Stimulated activated CD4-positive, alpha-beta T cell treated with anti-CD3 and anti-CD28 coated beads, Interleukin-15, amount 100 ng/mL, for 1 hour (primary cell): ENCODE measurements around the gene KCNMA1.

ENCODE experiments used
- DNase-seq, 2 donors: peaks; one replicate each; pipeline ENCODE4 v3.0.0-alpha.2; 2020; ENCODE audit warnings: low read depth in 1 of 2, low spot score in 1 of 2

The KCNMA1 gene

DNA sequence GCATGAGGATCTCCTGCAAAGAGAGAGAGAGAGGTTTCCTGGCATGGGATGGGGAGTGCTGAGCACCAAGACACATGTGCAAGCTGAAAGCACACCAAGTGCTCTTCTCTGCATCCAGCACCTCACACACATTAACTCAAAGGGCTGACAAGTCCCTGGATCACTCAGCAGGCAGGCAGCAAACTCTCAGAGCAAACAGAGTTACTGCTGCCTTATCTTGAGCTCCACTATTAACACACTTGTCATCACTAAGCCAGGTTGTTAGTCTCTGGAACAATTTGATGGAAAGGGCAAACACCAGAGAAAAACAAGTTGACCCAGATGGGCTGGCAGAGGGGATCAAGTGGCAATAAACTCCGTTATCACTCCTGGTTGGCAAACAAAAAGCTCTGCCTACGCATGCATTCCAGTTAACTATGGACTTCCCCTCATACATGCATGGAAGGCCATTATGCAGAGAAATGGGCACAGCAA is 349.9 kb downstream of the KCNMA1 start:
- no peak for DNase-seq

DNA sequence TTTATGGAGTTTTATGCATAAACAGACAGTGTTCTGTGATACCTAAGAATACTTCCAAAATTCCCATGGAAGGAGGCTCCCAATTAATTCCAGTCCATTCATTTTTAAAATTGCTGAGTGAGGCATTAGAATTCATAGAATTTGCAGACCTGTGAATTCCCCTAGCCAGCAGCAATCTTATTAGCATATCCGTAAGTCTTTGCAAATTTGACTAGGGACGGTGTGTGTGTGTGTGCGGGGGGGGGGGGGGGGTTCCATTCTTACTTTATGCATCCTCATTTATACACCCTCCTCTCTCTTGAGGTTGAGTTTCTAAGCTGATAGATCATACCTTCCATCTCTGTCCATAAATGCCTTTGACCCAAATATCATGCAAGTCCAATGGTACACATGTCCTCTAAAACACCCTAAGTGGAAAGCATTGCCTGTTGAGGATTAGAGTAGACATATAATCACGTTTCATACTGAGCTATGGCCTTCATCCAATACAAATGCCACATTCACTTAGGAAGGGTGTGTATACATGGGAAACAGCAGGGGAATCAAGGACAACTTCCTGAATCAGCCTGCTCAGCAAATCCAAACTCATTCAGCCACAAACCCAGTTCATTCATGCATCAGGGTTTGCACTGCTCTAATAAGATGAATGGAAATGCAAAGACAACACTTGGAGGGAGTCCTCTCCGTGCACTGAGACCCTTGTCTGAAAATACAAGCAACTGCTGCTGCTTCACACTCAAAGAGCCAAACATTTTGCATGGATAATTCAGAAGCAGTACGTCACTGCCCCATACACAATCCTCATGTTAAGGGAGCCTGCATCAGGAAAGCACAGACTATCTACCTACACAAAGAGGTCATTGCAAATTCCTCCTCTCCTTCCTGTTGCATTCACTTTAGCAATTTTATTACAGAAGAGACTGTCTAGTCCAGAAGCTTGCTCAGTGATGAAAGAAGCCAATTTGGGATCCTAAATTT is 350.8 kb downstream of the KCNMA1 start:
- DNase-seq: no peak

DNA sequence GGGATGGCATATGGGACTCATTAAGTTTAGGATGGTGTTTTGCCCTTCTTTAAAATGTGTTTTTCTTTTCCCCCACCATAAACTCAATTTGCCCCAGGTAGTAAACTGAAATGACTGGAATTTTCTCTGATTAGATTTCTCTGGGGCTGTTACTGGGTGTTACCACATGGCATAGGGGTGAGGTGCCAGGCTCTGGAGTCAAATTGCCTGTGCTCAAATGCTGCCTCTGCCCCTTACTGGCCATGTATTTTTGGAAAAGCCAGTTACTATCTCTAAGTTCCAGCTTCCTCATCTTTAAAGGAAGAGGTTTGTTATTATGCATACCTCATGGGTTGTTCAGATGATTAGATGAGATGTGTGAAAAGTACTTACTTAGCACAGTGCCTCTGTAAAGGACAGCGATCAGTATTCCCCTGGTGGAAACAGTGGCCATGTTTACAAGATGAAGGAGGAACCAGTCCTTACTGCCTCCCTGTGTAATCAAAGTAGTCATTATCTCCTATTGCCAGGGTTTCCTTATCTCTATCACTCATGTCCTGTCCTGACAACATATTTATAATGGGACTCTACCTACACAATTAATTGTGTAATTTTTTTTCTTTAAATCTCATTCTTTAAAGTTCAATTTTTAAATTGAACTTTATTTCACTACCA is 352.0 kb downstream of the KCNMA1 start:
- no peak for DNase-seq

DNA sequence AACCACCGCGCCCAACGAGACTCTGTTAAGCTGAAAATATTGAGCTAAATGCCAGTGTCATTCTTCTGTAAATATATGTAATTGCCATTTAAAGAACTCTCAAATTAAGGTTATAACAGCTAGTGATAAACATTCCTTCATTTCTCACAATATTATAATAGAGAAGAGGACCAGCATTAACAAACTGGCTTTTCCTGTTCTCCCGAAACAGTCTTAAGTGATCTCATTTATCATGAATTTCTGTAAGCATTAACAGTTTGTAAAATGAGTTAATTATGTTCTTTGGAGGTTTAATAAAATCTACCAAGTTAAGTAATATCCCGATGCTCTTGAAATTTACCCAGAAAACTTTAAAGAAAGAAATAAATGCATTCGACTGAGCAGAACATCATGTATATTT is 352.8 kb downstream of the KCNMA1 start:
- no peak for DNase-seq

DNA sequence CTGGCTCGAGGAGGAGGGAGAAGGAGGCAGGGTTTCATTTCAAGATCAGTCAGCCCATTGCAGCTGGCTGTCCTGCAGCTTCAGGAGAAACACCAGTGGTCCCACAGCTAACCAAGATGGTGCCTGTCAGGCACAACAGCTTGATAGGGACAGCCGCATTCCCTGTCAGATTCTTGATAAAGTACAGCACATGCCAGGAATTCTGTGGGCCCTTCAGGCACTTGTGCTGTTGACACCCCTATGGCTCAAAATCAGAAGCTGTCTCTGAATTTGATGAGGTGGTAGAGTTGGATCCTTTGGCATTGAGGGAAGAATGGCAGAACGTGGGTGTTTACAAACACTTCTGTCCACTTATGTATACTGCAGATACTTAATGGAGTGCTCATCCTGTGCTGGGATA is 354.3 kb downstream of the KCNMA1 start:
- DNase-seq: no peak

DNA sequence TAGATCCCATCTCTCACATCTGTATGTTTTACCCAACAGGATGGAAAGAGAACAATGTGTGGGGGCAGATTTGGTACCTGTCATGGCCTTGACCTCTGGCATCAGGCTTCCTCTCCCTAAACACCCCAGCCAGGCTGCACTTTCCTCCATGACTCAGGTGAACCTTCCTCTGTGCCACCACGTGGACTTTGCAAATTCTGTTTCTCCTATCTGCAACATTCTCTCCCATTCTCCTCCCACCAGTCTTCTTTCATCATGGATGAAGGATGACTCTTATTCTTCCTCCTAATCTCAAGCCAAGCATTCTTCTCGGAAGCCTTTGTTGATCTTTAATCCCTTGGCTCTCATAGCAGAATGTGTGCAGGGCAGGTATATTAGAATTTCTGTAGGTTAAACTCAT is 355.4 kb downstream of the KCNMA1 start:
- no peak for DNase-seq

- no peak for DNase-seq
Observed at GRCh38 chr10:77281719-77282118, 355.9 kb downstream of the KCNMA1 start.

GRCh38 chr10:77279207-77279606 is 358.4 kb downstream of the KCNMA1 start:
- DNase-seq: no peak

- no peak for DNase-seq
Observed at GRCh38 chr10:77274046-77274795, 363.4 kb downstream of the KCNMA1 start.

GRCh38 chr10:77269163-77269562 is 368.4 kb downstream of the KCNMA1 start:
- no peak for DNase-seq

DNA sequence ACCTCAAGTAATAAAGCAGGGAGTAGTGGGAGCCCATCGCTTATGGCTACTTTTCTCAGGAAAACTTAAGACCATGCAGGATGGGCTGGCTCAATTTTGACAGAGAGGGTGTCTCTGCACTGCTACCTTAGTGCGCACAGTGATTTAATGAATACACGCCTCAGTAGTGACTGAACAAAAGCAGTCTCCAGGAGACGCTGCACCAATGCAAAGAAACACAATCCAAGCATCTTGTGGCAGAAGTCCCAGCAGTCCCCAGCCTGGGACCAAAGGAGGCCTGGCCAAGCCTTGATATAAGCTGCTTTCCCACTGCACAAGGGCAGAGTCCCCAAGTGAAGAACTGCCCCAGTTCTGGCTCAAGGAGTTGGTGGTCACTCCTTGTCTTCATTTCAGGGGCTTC is 368.9 kb downstream of the KCNMA1 start:
- DNase-seq: no peak

DNA sequence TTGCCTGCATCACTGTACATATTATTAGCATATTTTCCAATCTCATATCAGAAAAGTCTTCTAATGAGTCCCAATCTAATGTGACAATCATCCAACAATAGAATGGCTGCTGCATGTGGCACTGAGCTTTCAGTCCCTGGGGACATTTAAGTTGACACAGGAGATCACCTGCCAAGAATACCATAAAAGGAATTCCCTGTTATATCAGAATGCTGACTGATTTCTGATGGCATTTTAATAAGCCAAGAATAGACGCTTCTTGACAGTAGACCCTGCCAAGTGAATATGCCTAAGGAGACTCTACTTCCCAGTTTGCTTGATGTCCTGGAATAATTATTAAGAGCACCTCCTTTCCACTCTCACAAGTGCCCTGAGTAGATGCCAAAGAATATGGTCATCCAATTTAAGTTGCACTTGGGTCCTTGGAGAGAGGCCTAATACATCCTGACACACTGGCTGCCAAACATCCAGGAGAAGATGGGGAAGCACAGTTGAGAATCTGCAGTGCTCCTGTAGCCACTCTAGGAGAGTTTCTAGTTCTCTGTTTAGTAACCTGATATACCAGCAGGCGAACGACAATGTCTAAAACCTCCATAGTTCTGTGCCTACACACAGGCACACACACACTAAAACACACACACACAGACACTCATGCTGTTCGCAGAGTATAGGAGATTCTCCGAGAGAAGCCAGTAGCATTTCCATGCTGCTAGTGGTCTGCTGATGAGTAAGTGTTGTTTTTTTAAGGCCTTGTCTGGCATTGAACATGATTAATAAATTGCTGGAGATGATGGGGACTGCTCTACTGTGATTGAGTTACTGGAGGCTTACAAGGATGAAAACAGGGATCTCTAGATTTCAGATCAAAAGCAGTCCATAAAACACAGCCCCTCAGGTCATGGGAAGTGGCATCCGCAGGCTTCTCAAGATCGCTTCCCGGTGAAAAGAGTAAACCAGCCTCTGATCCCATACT is 369.6 kb downstream of the KCNMA1 start:
- no peak for DNase-seq

- DNase-seq: no peak
Observed at GRCh38 chr10:77266242-77266641, 371.4 kb downstream of the KCNMA1 start.

- DNase-seq: no peak
Observed at GRCh38 chr10:77264527-77264926, 373.1 kb downstream of the KCNMA1 start.

DNA sequence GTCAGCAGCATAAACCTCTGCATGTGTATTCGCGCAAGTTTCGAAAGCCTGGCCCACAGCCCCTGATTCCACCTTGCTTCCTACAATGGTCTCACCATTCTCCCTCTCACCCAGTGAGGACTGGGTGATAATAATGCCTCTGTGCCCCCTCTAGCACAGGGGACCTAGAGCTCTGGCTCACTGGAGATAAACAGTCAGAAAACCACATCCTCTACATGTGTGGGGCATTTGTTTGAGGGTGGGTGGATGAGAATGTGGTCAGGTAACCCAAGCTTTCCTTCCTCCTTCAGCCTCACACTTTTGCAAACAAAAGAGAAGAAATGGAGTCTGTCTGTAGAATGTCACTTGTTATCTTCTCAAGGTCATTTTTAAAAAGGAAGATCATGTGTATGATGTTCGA is 373.5 kb downstream of the KCNMA1 start:
- DNase-seq: no peak

- no peak for DNase-seq
Observed at GRCh38 chr10:77263700-77264099, 373.9 kb downstream of the KCNMA1 start.

GRCh38 chr10:77261146-77261545 is 376.5 kb downstream of the KCNMA1 start:
- DNase-seq: no peak

DNA sequence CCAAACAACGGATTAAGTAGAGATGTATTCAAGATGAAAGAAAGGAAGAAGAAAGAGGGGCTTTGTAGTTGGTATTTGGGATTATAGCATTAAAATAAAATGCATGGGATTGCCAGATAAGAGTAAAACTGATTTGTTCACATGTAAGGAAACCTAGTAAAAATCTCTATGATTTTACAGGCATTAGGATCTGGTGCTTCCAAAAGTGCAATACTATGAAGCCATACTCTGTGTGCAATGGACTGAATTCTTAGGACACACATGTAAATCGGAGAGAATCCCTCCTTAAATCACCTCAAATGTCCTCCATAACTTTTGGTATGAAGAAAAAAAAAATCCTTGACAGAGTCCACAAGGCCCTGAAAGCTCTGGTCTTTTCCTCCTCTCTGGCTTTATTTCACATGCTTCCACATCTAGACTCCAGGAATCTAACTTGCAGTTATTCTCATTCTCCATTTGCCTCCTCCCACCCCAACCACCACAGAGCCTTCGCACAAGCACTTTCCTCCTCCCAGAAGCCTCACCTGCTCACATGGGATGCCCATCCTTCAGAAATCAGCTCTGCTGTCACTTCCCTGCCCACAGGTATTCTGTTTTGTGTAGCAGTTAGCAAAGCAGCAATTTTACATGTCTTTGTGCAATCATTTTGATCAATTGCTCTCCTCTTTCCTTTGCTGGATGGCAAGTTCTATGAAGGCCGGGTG is 378.3 kb downstream of the KCNMA1 start:
- DNase-seq: no peak

- no peak for DNase-seq
Observed at GRCh38 chr10:77256346-77256745, 381.3 kb downstream of the KCNMA1 start.

GRCh38 chr10:77253556-77254064 is 384.0 kb downstream of the KCNMA1 start:
- no peak for DNase-seq
